AG04450 (cell line): Measurements from ENCODE around the gene KPTN. TPM values are rescaled to one million over a fixed set of nuclear protein-coding genes. Genes with fewer than 3 reads are reported as not detected.

ENCODE experiments used
- CTCF ChIA-PET: fragments of 300-600, 350-600 bp; formaldehyde crosslinking; extraction: SDS; loops from one replicate; lab custom pipeline; 2022; ENCODE audit warnings: antibody characterized with exemption, inconsistent platforms; lab: Charles Lee
- POLR2A ChIA-PET: fragments of 350-600 bp; formaldehyde crosslinking; extraction: SDS; loops from one replicate; lab custom pipeline; 2021; ENCODE audit warnings: antibody characterized with exemption, inconsistent platforms; lab: Yijun Ruan, JAX
- DNase-seq: peaks from one replicate; pipeline ENCODE4 v3.0.0-alpha.2; 2011; ENCODE audit warnings: low read depth, low spot score
- H3K27ac ChIP-seq: one replicate; pipeline ENCODE4 v1.5.1; 2012; ENCODE audit warnings: low read depth, low read length, control low read depth
- H3K27me3 ChIP-seq: one replicate; pipeline ENCODE4 v1.6.0; 2012; ENCODE audit warnings: low read length; ENCODE audit not compliant: control insufficient read depth, insufficient read depth
- H3K4me3 ChIP-seq: 2 replicates; pipeline ENCODE4 v1.5.1; 2011; ENCODE audit warnings: mild to moderate bottlenecking, low read depth, low read length, control low read depth
- H3K9me3 ChIP-seq: 2 replicates; pipeline ENCODE4 v1.5.1; 2012; ENCODE audit warnings: low read length; ENCODE audit not compliant: control insufficient read depth, insufficient read depth
- CTCF ChIP-seq: IDR thresholded peaks from 2 replicates; pipeline ENCODE4 v1.5.1; 2011; ENCODE audit warnings: low read depth, low read length, control low read depth, inconsistent platforms
- polyA plus RNA-seq: library from polyadenylated mRNA; depleted of rRNA; stranded (reverse); fragments of >200 nt; gene quantifications from 2 replicates; pipeline ENCODE4 v1.2.3, GENCODE V29; 2011

KPTN gene
- polyA plus RNA-seq, 1 experiment = 5.7 TPM

- ChIA-PET CTCF (no interaction called here), POLR2A (no interaction called here)
- Histone ChIP-seq H3K27me3 (no peaks in the 10 kb centered on the region), H3K27ac (no peak overlapping the region), H3K9me3 (no peaks in the 10 kb centered on the region; the same call in 1 of the 2 replicates), H3K4me3 (no peak overlapping the region)
- no peak for TF ChIP-seq CTCF
- DNase-seq = no peak
Measured at GRCh38 chr19:47480658-47481057, 3.4 kb downstream of the KPTN start.

- CTCF ChIA-PET = no interaction called here
- POLR2A ChIA-PET = no interaction called here
- no peaks in the 10 kb centered on the region; the same call in 1 of the 2 replicates for H3K9me3 ChIP-seq
- H3K4me3 ChIP-seq = 0 out of 2 replicates have a peak overlapping the region, but pooled peaks have one; percentile 17
- TF ChIP-seq CTCF = no peak
- no peaks in the 10 kb centered on the region for H3K27me3 ChIP-seq
- no peak for DNase-seq
- H3K27ac ChIP-seq = no peak overlapping the region
Measured at GRCh38 chr19:47479701-47480503, 4.1 kb downstream of the KPTN start.

GRCh38 chr19:47476438-47476972, 7.5 kb downstream of the KPTN start:
- H3K27me3 ChIP-seq = peaks cover 8% of the 10 kb centered on the region
- ChIA-PET POLR2A (interaction anchor here (0.7 kb wide), 1 partner anchor 124 kb away, joined by 3 read pairs; no protein-coding TSS in a partner anchor), CTCF (interaction anchor here (0.8 to 1.1 kb wide), 2 partner anchors 40 to 128 kb away, joined by 3 read pairs; partner anchors contain the start of gene DHX34)
- H3K9me3 ChIP-seq = no peaks in the 10 kb centered on the region; the same call in 1 of the 2 replicates
- no peak overlapping the region for H3K27ac ChIP-seq
- no peak for TF ChIP-seq CTCF
- H3K4me3 ChIP-seq = no peak overlapping the region
- DNase-seq = no peak

- POLR2A ChIA-PET = interaction anchor here (0.6 kb wide), 1 partner anchor 243 kb away, joined by 5 read pairs; no protein-coding TSS in a partner anchor
- CTCF ChIA-PET = interaction anchor here (1.1 to 1.9 kb wide), 2 partner anchors 9 to 39 kb away, joined by 3 to 6 read pairs; partner anchors contain the start of gene KPTN
Measured at GRCh38 chr19:47475465-47475864, 8.6 kb downstream of the KPTN start.

More at GRCh38 chr19:47475465-47475864, 8.6 kb downstream of the KPTN start:
- H3K4me3 ChIP-seq = no peak overlapping the region
- H3K9me3 ChIP-seq = no peaks in the 10 kb centered on the region; the same call in 1 of the 2 replicates
- no peak overlapping the region for H3K27ac ChIP-seq
- H3K27me3 ChIP-seq = peaks cover 16% of the 10 kb centered on the region
- DNase-seq = no peak
- no peak for TF ChIP-seq CTCF
